RWPE2 (cell line): ENCODE measurements around the gene F2.
"Not testable (repeated sequence)": the region's sequence is repeated elsewhere in the genome, so short reads cannot be mapped to it uniquely, and the experiment has no call there.

ENCODE experiments used
- ATAC-seq: fragments of 200-7000 bp; cut with Tn5 transposase; 3 replicates; pipeline ENCODE4 v1.9.1; 2021; ENCODE audit warnings: low read depth
- DNase-seq: peaks from one replicate; pipeline ENCODE4 v3.0.0-alpha.2; 2020; ENCODE audit warnings: low spot score
- H3K27ac ChIP-seq: fragments of 450-650 bp; 2 replicates; pipeline ENCODE4 v1.5.1; 2017; ENCODE audit warnings: mild to moderate bottlenecking; ENCODE audit not compliant: poor library complexity, severe bottlenecking
- H3K27me3 ChIP-seq: fragments of 250-450 bp; sonication (Bioruptor Pico); 2 replicates; pipeline ENCODE4 v1.5.1; 2021; ENCODE audit warnings: mild to moderate bottlenecking, moderate library complexity; ENCODE audit not compliant: insufficient read depth, poor library complexity, severe bottlenecking
- H3K36me3 ChIP-seq: fragments of 250-450 bp; sonication (Bioruptor Pico); 2 replicates; pipeline ENCODE4 v1.5.1; 2020; ENCODE audit warnings: low read depth, mild to moderate bottlenecking, moderate library complexity
- H3K4me1 ChIP-seq: fragments of 250-450 bp; sonication (Bioruptor Pico); 2 replicates; pipeline ENCODE4 v1.5.1; 2021; ENCODE audit warnings: mild to moderate bottlenecking, moderate library complexity; ENCODE audit not compliant: insufficient read depth, poor library complexity, severe bottlenecking
- H3K4me3 ChIP-seq: fragments of 250-450 bp; sonication (Bioruptor Pico); 2 replicates; pipeline ENCODE4 v1.5.1; 2021; ENCODE audit warnings: mild to moderate bottlenecking, moderate library complexity; ENCODE audit not compliant: severe bottlenecking
- H3K9me3 ChIP-seq: fragments of 250-450 bp; sonication (Bioruptor Pico); 2 replicates; pipeline ENCODE4 v1.5.1; 2021; ENCODE audit warnings: mild to moderate bottlenecking, moderate library complexity; ENCODE audit not compliant: severe bottlenecking
- CTCF ChIP-seq: fragments of 450-650 bp; IDR thresholded peaks from one replicate; pipeline ENCODE4 v1.5.1; 2017; ENCODE audit warnings: mild to moderate bottlenecking, moderate library complexity; ENCODE audit not compliant: poor library complexity, severe bottlenecking

Gene F2

GRCh38 chr11:46701078-46701654 is 17.8 kb upstream of the F2 start:
- Histone ChIP-seq H3K4me3 (peak overlapping the region; percentile 76), H3K4me1 (no peaks in the 10 kb centered on the region)
- ATAC-seq = peak; percentile 4; the same call in 2 of the 3 replicates

GRCh38 chr11:46705070-46705688 is 13.8 kb upstream of the F2 start:
- no peaks in the 10 kb centered on the region for H3K4me1 ChIP-seq
- no peak for DNase-seq
- peaks cover 42% of the 10 kb centered on the region for H3K36me3 ChIP-seq
- no peak overlapping the region for H3K4me3 ChIP-seq
- H3K9me3 ChIP-seq = no peaks in the 10 kb centered on the region
- TF ChIP-seq CTCF = no peak
- ATAC-seq = no peak
- no peak overlapping the region for H3K27ac ChIP-seq
- H3K27me3 ChIP-seq = no peaks in the 10 kb centered on the region

More at GRCh38 chr11:46701078-46701654, 17.8 kb upstream of the F2 start:
- no peak for DNase-seq
- no peak for TF ChIP-seq CTCF
- peak overlapping the region; percentile 67 for H3K27ac ChIP-seq
- no peaks in the 10 kb centered on the region for H3K9me3 ChIP-seq
- peaks cover 40% of the 10 kb centered on the region for H3K36me3 ChIP-seq
- H3K27me3 ChIP-seq = no peaks in the 10 kb centered on the region

- TF ChIP-seq CTCF = no peak
- ATAC-seq (no peak), DNase-seq (no peak)
- peaks cover 34% of the 10 kb centered on the region for H3K36me3 ChIP-seq
- H3K4me1 ChIP-seq = no peaks in the 10 kb centered on the region
- no peaks in the 10 kb centered on the region for H3K27me3 ChIP-seq
- H3K9me3 ChIP-seq = no peaks in the 10 kb centered on the region
- H3K4me3 ChIP-seq = no peak overlapping the region
- H3K27ac ChIP-seq = no peak overlapping the region
Measured at GRCh38 chr11:46706886-46707285, 12.1 kb upstream of the F2 start.

- H3K4me1 ChIP-seq, ATAC-seq: not testable (repeated sequence)
Measured at GRCh38 chr11:46709351-46709750, 9.7 kb upstream of the F2 start.

GRCh38 chr11:46710821-46711269 is 8.2 kb upstream of the F2 start:
- no peaks in the 10 kb centered on the region for H3K27me3 ChIP-seq
- H3K36me3 ChIP-seq = peaks cover 8% of the 10 kb centered on the region
- no peaks in the 10 kb centered on the region for H3K9me3 ChIP-seq
- H3K4me3 ChIP-seq = no peak overlapping the region
- peak overlapping the region; percentile 1 for H3K27ac ChIP-seq
- peak; percentile 42; the same call in 1 of the 3 replicates for ATAC-seq
- no peak for TF ChIP-seq CTCF
- H3K4me1 ChIP-seq = peaks cover 7% of the 10 kb centered on the region
- no peak for DNase-seq

More at GRCh38 chr11:46709351-46709750, 9.7 kb upstream of the F2 start:
- not testable (repeated sequence) for H3K27ac ChIP-seq, H3K4me3 ChIP-seq, DNase-seq, H3K9me3 ChIP-seq, H3K27me3 ChIP-seq
- H3K36me3 ChIP-seq = peaks cover 17% of the 10 kb centered on the region
